ENCODE data around the gene LZIC. TPM values are rescaled to one million over a fixed set of nuclear protein-coding genes. Genes with fewer than 3 reads are reported as not detected.

LZIC gene
- total and polyA plus RNA-seq, 2 of the 13 experiments (the other 11 are each of a cell fraction or from before 2014, with no cell fraction given): 25.2 to 71.8 TPM

- TF ChIP-seq ZNF280B (CRISPR knock-in tag; IDR thresholded peaks at IDR 0.05; ENCODE audit: borderline replicate concordance): peak; percentile 66; the same call in 1 of the 2 replicates
- peak; percentile 56; the same call in 1 of the 2 replicates for TF ChIP-seq THAP7 (CRISPR knock-in tag; IDR thresholded peaks at IDR 0.05)
- TF ChIP-seq RNF2 (conservative IDR thresholded peaks at IDR 0.05; ENCODE audit: low read depth): no peak
- peak; percentile 85; the same call in 1 of the 2 replicates for TF ChIP-seq ZNF275 (CRISPR knock-in tag; IDR thresholded peaks at IDR 0.05; ENCODE audit: borderline replicate concordance)
- peak; percentile 71; the same call in 1 of the 2 replicates for TF ChIP-seq ZNF558 (CRISPR knock-in tag; IDR thresholded peaks at IDR 0.05; ENCODE audit: borderline replicate concordance)
- TF ChIP-seq ZSCAN22 (CRISPR knock-in tag; IDR thresholded peaks at IDR 0.05): no peak
- peak; percentile 77; the same call in 1 of the 2 replicates for TF ChIP-seq FLYWCH1 (CRISPR knock-in tag; IDR thresholded peaks at IDR 0.05)
- TF ChIP-seq ETS1 (CRISPR knock-in tag; IDR thresholded peaks at IDR 0.05): 0 out of 2 replicates have a peak, but pooled peaks have one; percentile 36
- peak; percentile 91 for TF ChIP-seq ZNF792 (CRISPR knock-in tag; IDR thresholded peaks at IDR 0.05)
- TF ChIP-seq PCBP1 (IDR thresholded peaks at IDR 0.05; ENCODE audit: borderline replicate concordance, low read depth, low read length): 0 out of 2 replicates have a peak, but pooled peaks have one; percentile 48
- TF ChIP-seq CREB1 (IDR thresholded peaks at IDR 0.05): peak; percentile 76
- peak; percentile 88 for TF ChIP-seq CREB1 (CRISPR knock-in tag; IDR thresholded peaks at IDR 0.05)
- no peak for TF ChIP-seq NCOA1 (CRISPR knock-in tag; IDR thresholded peaks at IDR 0.05)
- TF ChIP-seq HNRNPUL1 (IDR thresholded peaks at IDR 0.05; ENCODE audit: low read depth, low read length): 0 out of 2 replicates have a peak, but pooled peaks have one; percentile 45
- no peak for TF ChIP-seq ZBTB1 (CRISPR knock-in tag; IDR thresholded peaks at IDR 0.05; ENCODE audit: borderline replicate concordance)
- TF ChIP-seq BCLAF1 (IDR thresholded peaks at IDR 0.05): no peak
- no peak for TF ChIP-seq ZNF235 (CRISPR knock-in tag; IDR thresholded peaks at IDR 0.05; ENCODE audit: borderline replicate concordance)
- no peak for TF ChIP-seq BATF2 (CRISPR knock-in tag; IDR thresholded peaks at IDR 0.05)
- TF ChIP-seq SMAD9 (CRISPR knock-in tag; IDR thresholded peaks at IDR 0.05): no peak
These were observed at the start of gene LZIC, which contains the start of gene NMNAT1 (continued) for GRCh38 chr1:9942939-9943788.
